HEK293T (cell line): ENCODE data around the gene PTGR3.

ENCODE experiments used
- CTCF ChIA-PET: fragments of 350-600 bp; formaldehyde crosslinking; extraction: SDS; loops from one replicate; lab custom pipeline; 2021; ENCODE audit warnings: antibody characterized with exemption, inconsistent platforms; lab: Yijun Ruan, JAX
- POLR2A ChIA-PET: fragments of 350-600 bp; formaldehyde crosslinking; extraction: SDS; loops from one replicate; lab custom pipeline; 2020; ENCODE audit warnings: antibody characterized with exemption, inconsistent platforms; lab: Yijun Ruan, JAX
- DNase-seq: peaks from one replicate; pipeline ENCODE4 v3.0.0; 2012; ENCODE audit warnings: mixed read lengths; ENCODE audit errors: extremely low spot score
- ARNT ChIP-seq: fragments of 450-650 bp; IDR thresholded peaks from 2 replicates; pipeline ENCODE4 v1.6.1; 2017; ENCODE audit warnings: mild to moderate bottlenecking
- BHLHE40 ChIP-seq: fragments of 450-650 bp; IDR thresholded peaks from 2 replicates; pipeline ENCODE4 v1.6.1; 2016; ENCODE audit warnings: mild to moderate bottlenecking, moderate library complexity, borderline replicate concordance
- CTBP1 ChIP-seq: fragments of 450-650 bp; IDR thresholded peaks from 2 replicates; pipeline ENCODE4 v1.6.1; 2016; ENCODE audit warnings: borderline replicate concordance
- ELF4 ChIP-seq: fragments of 450-650 bp; IDR thresholded peaks from 2 replicates; pipeline ENCODE4 v1.6.1; 2017; ENCODE audit warnings: antibody characterized with exemption
- FOXA1 ChIP-seq: fragments of 450-650 bp; IDR thresholded peaks from 2 replicates; pipeline ENCODE4 v1.6.1; 2016; ENCODE audit warnings: mild to moderate bottlenecking
- FOXK2 ChIP-seq: fragments of 450-650 bp; IDR thresholded peaks from 2 replicates; pipeline ENCODE4 v1.6.1; 2016; ENCODE audit warnings: mild to moderate bottlenecking
- FOXM1 ChIP-seq: fragments of 450-650 bp; IDR thresholded peaks from 2 replicates; pipeline ENCODE4 v1.6.1; 2017; ENCODE audit warnings: mild to moderate bottlenecking, borderline replicate concordance
- HDGF ChIP-seq: fragments of 450-650 bp; IDR thresholded peaks from 2 replicates; pipeline ENCODE4 v1.6.1; 2017; ENCODE audit warnings: antibody characterized with exemption, borderline replicate concordance
- L3MBTL2 ChIP-seq: fragments of 450-650 bp; conservative IDR thresholded peaks from 2 replicates; pipeline ENCODE4 v1.6.1; 2016; ENCODE audit warnings: mild to moderate bottlenecking
- LEF1 ChIP-seq: fragments of 450-650 bp; IDR thresholded peaks from 2 replicates; pipeline ENCODE4 v1.6.1; 2017; ENCODE audit warnings: mild to moderate bottlenecking, borderline replicate concordance
- NFRKB ChIP-seq: fragments of 450-650 bp; IDR thresholded peaks from 2 replicates; pipeline ENCODE4 v1.6.1; 2016; ENCODE audit warnings: mild to moderate bottlenecking, moderate library complexity
- PKNOX1 ChIP-seq: fragments of 450-650 bp; IDR thresholded peaks from 2 replicates; pipeline ENCODE4 v1.6.1; 2016
- SP1 ChIP-seq: fragments of 450-650 bp; IDR thresholded peaks from 2 replicates; pipeline ENCODE4 v1.6.1; 2017
- SUZ12 ChIP-seq: fragments of 450-650 bp; IDR thresholded peaks from 2 replicates; pipeline ENCODE4 v1.6.1; 2016; ENCODE audit warnings: mild to moderate bottlenecking
- TARDBP ChIP-seq: fragments of 450-650 bp; IDR thresholded peaks from 2 replicates; pipeline ENCODE4 v1.6.1; 2016
- ZNF384 ChIP-seq: fragments of 450-650 bp; IDR thresholded peaks from 2 replicates; pipeline ENCODE4 v1.6.1; 2016

Gene PTGR3

DNA sequence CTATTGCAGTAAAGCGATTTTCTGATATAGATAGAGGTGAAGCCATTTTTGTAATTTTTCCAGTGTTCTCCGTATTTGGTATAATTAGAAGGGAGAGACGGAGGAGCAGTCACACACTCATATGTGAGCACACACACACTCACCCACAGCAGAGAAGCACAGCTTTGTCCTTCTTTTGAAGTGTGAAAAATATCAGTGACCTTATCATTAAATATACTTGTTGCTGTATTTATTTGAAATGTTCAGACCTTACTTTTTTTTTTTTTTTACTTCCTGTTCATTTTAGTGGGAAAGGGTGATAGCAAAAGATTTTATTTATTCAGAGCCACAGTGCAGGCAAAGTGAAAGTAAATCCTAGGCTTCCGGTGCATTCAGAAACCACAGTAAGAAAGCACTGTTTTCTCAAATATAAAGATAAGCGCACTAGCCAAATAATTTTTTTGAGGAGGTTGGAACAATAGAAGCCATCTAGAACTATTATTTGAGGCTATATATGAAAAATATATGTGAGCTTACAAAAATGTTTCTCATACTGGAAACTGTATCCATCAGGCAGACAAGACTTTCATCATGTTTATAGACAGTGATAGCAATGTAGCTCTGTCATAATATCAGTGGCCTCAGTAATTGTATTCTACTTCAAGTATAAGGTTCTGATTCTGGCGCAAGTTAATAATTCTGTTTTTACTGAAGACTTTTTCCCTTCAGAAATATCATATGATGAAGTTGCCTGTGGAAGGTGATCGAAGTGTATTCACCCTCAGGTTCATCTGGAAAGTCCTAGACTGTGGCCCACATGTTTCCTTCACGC is 38.9 kb upstream of the PTGR3 start:
- ChIA-PET CTCF (no interaction called here), POLR2A (interaction anchor here (0.6 kb wide), 1 partner anchor 303 kb away, joined by 4 read pairs; no protein-coding TSS in a partner anchor)
- DNase-seq = no peak
- TF ChIP-seq TARDBP = no peak
- TF ChIP-seq SUZ12 = no peak
- TF ChIP-seq ELF4 = no peak
- TF ChIP-seq CTBP1 = no peak
- TF ChIP-seq L3MBTL2 = no peak
- no peak for TF ChIP-seq LEF1
- no peak for TF ChIP-seq ARNT
- no peak for TF ChIP-seq PKNOX1
- TF ChIP-seq ZNF384 = no peak
- no peak for TF ChIP-seq FOXA1
- TF ChIP-seq FOXK2 = no peak
- no peak for TF ChIP-seq SP1
- TF ChIP-seq NFRKB = no peak
- no peak for TF ChIP-seq HDGF
- TF ChIP-seq BHLHE40 = no peak
- TF ChIP-seq FOXM1 = no peak

GRCh38 chr18:75246721-75247610 is 38.0 kb upstream of the PTGR3 start:
- DNase-seq = no peak
- ChIA-PET CTCF (interaction anchor here (0.6 to 0.7 kb wide), 2 partner anchors 321 to 327 kb away, joined by 3 to 5 read pairs; no protein-coding TSS in a partner anchor), POLR2A (interaction anchor here (0.6 to 1.6 kb wide), 3 partner anchors 32 to 304 kb away, joined by 4 to 8 read pairs (median 4); partner anchors contain the start of gene TSHZ1)
- TF ChIP-seq SUZ12 (no peak), CTBP1 (no peak), FOXK2 (no peak), NFRKB (no peak), SP1 (no peak), ELF4 (no peak), PKNOX1 (no peak), L3MBTL2 (no peak), FOXA1 (no peak), BHLHE40 (no peak), HDGF (no peak)

- TF ChIP-seq FOXM1 (no peak), CTBP1 (no peak), ELF4 (no peak), NFRKB (no peak), SP1 (no peak), ARNT (no peak), BHLHE40 (no peak), FOXA1 (no peak), TARDBP (no peak)
- ChIA-PET POLR2A (no interaction called here), CTCF (no interaction called here)
- DNase-seq = peak; percentile 33
Observed at GRCh38 chr18:75244351-75245313, 35.7 kb upstream of the PTGR3 start.

GRCh38 chr18:75241705-75242104 is 32.8 kb upstream of the PTGR3 start:
- ChIA-PET POLR2A (no interaction called here), CTCF (no interaction called here)
- DNase-seq = no peak
- no peak for TF ChIP-seq NFRKB
- TF ChIP-seq SP1 = no peak
- no peak for TF ChIP-seq ELF4
- TF ChIP-seq ZNF384 = no peak
- no peak for TF ChIP-seq HDGF
- no peak for TF ChIP-seq CTBP1
- TF ChIP-seq L3MBTL2 = no peak
- TF ChIP-seq FOXA1 = no peak
- TF ChIP-seq TARDBP = no peak
- no peak for TF ChIP-seq PKNOX1
- TF ChIP-seq ARNT = no peak

- ChIA-PET CTCF (no interaction called here), POLR2A (no interaction called here)
- TF ChIP-seq SP1 (no peak), ELF4 (no peak), BHLHE40 (no peak), L3MBTL2 (no peak), FOXM1 (no peak), NFRKB (no peak), ARNT (no peak), TARDBP (no peak), ZNF384 (no peak), FOXK2 (no peak), PKNOX1 (no peak), HDGF (no peak), CTBP1 (no peak)
- DNase-seq = no peak
Observed at GRCh38 chr18:75240433-75240832, 31.5 kb upstream of the PTGR3 start.
